ENCODE data around the gene SLC35B1. TPM values are rescaled to one million over a fixed set of nuclear protein-coding genes. Genes with fewer than 3 reads are reported as not detected.

SLC35B1 gene
- polyA plus RNA-seq, 2 of the 4 experiments (the other 2 are of a cell fraction), result 72.7 to 191 TPM

DNA sequence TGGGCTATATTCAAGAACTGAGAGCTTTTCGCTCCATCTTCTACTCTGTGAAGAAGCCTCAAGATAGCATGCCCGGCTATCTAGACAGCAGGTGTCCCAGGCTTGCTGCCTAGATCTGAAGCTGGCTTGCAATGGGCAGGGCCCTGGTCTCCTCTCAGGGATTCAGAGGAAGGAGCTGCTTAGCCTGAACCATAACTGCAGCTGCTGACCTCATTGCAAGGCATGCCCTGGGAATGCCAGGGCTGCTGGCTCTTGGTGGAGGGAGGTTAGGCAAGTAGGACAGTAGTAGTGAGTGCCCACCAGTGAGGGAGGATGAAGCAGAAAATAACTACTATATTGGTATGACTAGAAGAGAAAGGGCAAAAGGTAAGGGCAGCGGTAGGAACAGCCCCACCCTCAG, 21.3 kb upstream of the SLC35B1 start:
- POLR2A ChIA-PET, result no interaction called here
- CTCF ChIA-PET, result interaction anchor here (0.7 to 31.1 kb wide), 11 partner anchors 13 to 233 kb away, joined by 3 to 481 read pairs (median 5); partner anchors contain the start of gene SLC35B1
- DNase-seq (ENCODE audit: low read depth in 1 of 2, low spot score in 1 of 2), result no peak
- Histone ChIP-seq H3K4me3 (no peak overlapping the region), H3K4me1 (no peaks in the 10 kb centered on the region), H3K27ac (no peak overlapping the region), H3K4me2 (no peak overlapping the region), H3K9me3 (no peaks in the 10 kb centered on the region)
- 92% methylated on average over 3 of the region's 3 CpGs for WGBS (ENCODE audit: missing lambda C conversion rate)
- no peak for FAIRE-seq
- ATAC-seq, result no peak; a peak in 1 of 6 replicates
- TF ChIP-seq HEYL (CRISPR knock-in tag; IDR thresholded peaks at IDR 0.05) (no peak), RCOR1 (IDR thresholded peaks at IDR 0.05; ENCODE audit: low read depth, low read length) (no peak), NFE2L2 (conservative IDR thresholded peaks at IDR 0.05; ENCODE audit: low read length) (no peak), NPAS2 (CRISPR knock-in tag; IDR thresholded peaks at IDR 0.05; ENCODE audit: borderline replicate concordance) (no peak), MAFK (IDR thresholded peaks at IDR 0.05; ENCODE audit: partially characterized antibody) (no peak), CHD2 (IDR thresholded peaks at IDR 0.05; ENCODE audit: low read length, partially characterized antibody) (no peak), POLR2AphosphoS2 (conservative IDR thresholded peaks at IDR 0.05; ENCODE audit: low read length) (no peak), ZC3H11A (IDR thresholded peaks at IDR 0.05) (no peak)
- TF ChIP-seq, protein P1, sequence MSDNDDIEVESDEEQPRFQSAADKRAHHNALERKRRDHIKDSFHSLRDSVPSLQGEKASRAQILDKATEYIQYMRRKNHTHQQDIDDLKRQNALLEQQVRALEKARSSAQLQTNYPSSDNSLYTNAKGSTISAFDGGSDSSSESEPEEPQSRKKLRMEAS (IDR thresholded peaks at IDR 0.05), result no peak
- TF ChIP-seq, protein P2, sequence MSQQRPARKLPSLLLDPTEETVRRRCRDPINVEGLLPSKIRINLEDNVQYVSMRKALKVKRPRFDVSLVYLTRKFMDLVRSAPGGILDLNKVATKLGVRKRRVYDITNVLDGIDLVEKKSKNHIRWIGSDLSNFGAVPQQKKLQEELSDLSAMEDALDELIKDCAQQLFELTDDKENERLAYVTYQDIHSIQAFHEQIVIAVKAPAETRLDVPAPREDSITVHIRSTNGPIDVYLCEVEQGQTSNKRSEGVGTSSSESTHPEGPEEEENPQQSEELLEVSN (IDR thresholded peaks at IDR 0.05; ENCODE audit: borderline replicate concordance, low read depth), result no peak
- TF ChIP-seq, protein P3, sequence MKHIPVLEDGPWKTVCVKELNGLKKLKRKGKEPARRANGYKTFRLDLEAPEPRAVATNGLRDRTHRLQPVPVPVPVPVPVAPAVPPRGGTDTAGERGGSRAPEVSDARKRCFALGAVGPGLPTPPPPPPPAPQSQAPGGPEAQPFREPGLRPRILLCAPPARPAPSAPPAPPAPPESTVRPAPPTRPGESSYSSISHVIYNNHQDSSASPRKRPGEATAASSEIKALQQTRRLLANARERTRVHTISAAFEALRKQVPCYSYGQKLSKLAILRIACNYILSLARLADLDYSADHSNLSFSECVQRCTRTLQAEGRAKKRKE (CRISPR knock-in tag; IDR thresholded peaks at IDR 0.05; ENCODE audit: low read depth), result no peak
- TF ChIP-seq, protein P4, sequence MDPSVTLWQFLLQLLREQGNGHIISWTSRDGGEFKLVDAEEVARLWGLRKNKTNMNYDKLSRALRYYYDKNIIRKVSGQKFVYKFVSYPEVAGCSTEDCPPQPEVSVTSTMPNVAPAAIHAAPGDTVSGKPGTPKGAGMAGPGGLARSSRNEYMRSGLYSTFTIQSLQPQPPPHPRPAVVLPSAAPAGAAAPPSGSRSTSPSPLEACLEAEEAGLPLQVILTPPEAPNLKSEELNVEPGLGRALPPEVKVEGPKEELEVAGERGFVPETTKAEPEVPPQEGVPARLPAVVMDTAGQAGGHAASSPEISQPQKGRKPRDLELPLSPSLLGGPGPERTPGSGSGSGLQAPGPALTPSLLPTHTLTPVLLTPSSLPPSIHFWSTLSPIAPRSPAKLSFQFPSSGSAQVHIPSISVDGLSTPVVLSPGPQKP (IDR thresholded peaks at IDR 0.05; ENCODE audit: low read depth, low read length), result no peak
- TF ChIP-seq, protein P5, sequence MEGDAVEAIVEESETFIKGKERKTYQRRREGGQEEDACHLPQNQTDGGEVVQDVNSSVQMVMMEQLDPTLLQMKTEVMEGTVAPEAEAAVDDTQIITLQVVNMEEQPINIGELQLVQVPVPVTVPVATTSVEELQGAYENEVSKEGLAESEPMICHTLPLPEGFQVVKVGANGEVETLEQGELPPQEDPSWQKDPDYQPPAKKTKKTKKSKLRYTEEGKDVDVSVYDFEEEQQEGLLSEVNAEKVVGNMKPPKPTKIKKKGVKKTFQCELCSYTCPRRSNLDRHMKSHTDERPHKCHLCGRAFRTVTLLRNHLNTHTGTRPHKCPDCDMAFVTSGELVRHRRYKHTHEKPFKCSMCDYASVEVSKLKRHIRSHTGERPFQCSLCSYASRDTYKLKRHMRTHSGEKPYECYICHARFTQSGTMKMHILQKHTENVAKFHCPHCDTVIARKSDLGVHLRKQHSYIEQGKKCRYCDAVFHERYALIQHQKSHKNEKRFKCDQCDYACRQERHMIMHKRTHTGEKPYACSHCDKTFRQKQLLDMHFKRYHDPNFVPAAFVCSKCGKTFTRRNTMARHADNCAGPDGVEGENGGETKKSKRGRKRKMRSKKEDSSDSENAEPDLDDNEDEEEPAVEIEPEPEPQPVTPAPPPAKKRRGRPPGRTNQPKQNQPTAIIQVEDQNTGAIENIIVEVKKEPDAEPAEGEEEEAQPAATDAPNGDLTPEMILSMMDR (IDR thresholded peaks at IDR 0.05), result no peak

DNA sequence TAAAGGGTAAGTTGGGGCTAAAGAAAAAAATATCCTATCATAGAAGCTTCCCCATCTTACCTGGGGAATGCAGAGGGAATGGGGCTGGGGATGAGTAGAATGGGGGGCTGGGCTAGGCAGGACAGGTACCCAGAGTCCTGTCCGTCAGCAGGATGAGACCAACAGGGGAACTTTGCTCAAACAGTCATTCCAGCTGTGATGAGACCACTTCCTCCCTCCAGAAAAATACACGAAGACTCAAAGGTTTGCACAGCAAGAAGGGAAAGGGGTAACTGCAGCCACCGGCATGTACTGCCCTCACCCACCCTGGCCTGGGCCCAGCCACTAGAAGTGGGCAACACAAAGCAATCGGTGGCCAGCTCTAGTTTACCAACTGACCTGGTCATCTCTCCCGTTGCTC, 20.7 kb upstream of the SLC35B1 start:
- no peak for DNase-seq (ENCODE audit: low read depth in 1 of 2, low spot score in 1 of 2)
- H3K9me3 ChIP-seq, result no peaks in the 10 kb centered on the region
- POLR2A ChIA-PET, result no interaction called here
- no peak overlapping the region for H3K4me3 ChIP-seq
- CTCF ChIA-PET, result interaction anchor here (0.5 to 31.1 kb wide), 12 partner anchors 10 to 270 kb away, joined by 3 to 481 read pairs (median 4); partner anchors contain the start of gene SLC35B1
- no peak for ATAC-seq
- no peak overlapping the region for H3K27ac ChIP-seq
- FAIRE-seq, result no peak
- H3K4me2 ChIP-seq, result no peak overlapping the region
- 70% methylated on average over 5 of the region's 5 CpGs for WGBS (ENCODE audit: missing lambda C conversion rate)
- H3K4me1 ChIP-seq, result no peaks in the 10 kb centered on the region
- no peak for TF ChIP-seq RCOR1 (IDR thresholded peaks at IDR 0.05; ENCODE audit: low read depth, low read length)
- TF ChIP-seq CBX2 (IDR thresholded peaks at IDR 0.05; ENCODE audit: borderline replicate concordance, low read depth), result no peak
- TF ChIP-seq, protein P6, sequence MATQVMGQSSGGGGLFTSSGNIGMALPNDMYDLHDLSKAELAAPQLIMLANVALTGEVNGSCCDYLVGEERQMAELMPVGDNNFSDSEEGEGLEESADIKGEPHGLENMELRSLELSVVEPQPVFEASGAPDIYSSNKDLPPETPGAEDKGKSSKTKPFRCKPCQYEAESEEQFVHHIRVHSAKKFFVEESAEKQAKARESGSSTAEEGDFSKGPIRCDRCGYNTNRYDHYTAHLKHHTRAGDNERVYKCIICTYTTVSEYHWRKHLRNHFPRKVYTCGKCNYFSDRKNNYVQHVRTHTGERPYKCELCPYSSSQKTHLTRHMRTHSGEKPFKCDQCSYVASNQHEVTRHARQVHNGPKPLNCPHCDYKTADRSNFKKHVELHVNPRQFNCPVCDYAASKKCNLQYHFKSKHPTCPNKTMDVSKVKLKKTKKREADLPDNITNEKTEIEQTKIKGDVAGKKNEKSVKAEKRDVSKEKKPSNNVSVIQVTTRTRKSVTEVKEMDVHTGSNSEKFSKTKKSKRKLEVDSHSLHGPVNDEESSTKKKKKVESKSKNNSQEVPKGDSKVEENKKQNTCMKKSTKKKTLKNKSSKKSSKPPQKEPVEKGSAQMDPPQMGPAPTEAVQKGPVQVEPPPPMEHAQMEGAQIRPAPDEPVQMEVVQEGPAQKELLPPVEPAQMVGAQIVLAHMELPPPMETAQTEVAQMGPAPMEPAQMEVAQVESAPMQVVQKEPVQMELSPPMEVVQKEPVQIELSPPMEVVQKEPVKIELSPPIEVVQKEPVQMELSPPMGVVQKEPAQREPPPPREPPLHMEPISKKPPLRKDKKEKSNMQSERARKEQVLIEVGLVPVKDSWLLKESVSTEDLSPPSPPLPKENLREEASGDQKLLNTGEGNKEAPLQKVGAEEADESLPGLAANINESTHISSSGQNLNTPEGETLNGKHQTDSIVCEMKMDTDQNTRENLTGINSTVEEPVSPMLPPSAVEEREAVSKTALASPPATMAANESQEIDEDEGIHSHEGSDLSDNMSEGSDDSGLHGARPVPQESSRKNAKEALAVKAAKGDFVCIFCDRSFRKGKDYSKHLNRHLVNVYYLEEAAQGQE (IDR thresholded peaks at IDR 0.05), result no peak
- no peak for TF ChIP-seq PHF8 (IDR thresholded peaks at IDR 0.05; ENCODE audit: borderline replicate concordance, low read depth)
- TF ChIP-seq RARB (CRISPR knock-in tag; IDR thresholded peaks at IDR 0.05), result no peak

Measured in A549 (cell line).